ENCODE measurements around the gene KCNB1. TPM values are rescaled to one million over a fixed set of nuclear protein-coding genes. Genes with fewer than 3 reads are reported as not detected.

The KCNB1 gene
- total and polyA plus RNA-seq, 4 donors, result under 0.01 to 3.4 (median 1.4) TPM

GRCh38 chr20:49448917-49449316, 33.6 kb downstream of the KCNB1 start:
- H3K4me3 ChIP-seq (ENCODE audit: low read depth in 1 of 3, low read length in 3 of 3), result no peak overlapping the region
- DNase-seq (ENCODE audit: low spot score), result no peak
- WGBS, result 82% methylated on average over 6 of the region's 6 CpGs

GRCh38 chr20:49447946-49448809, 34.3 kb downstream of the KCNB1 start:
- no peak for DNase-seq (ENCODE audit: low spot score)
- no peak for TF ChIP-seq YY1 (IDR thresholded peaks at IDR 0.05)
- TF ChIP-seq FOXA1 (IDR thresholded peaks at IDR 0.05), result no peak
- TF ChIP-seq RAD21 (IDR thresholded peaks at IDR 0.05), result no peak
- TF ChIP-seq RXRA (IDR thresholded peaks at IDR 0.05), result peak in 1 of 2 donors; percentile 23
- peak in 1 of 2 donors; percentile 11 for TF ChIP-seq HNF4A (conservative IDR thresholded peaks at IDR 0.05)
- no peak overlapping the region for H3K4me3 ChIP-seq (ENCODE audit: low read depth in 1 of 3, low read length in 3 of 3)
- no peak overlapping the region for H3K9ac ChIP-seq (ENCODE audit: low read depth in 1 of 2, low read length in 2 of 2)
- no peak overlapping the region for H3K27ac ChIP-seq (ENCODE audit: low read depth in 1 of 2, low read length in 2 of 2)
- peaks cover 4 to 22% (median 10%) of the 10 kb centered on the region in 4 donors for H3K4me1 ChIP-seq (ENCODE audit: control insufficient read depth in 4 of 4, insufficient read depth in 4 of 4, low read length in 3 of 4)
- H3K9me3 ChIP-seq (ENCODE audit: control insufficient read depth in 4 of 4, low read length in 3 of 4), result no peaks in the 10 kb centered on the region
- 50% methylated on average over 5 of the region's 5 CpGs for WGBS
- no peaks in the 10 kb centered on the region for H3K27me3 ChIP-seq (ENCODE audit: control insufficient read depth in 4 of 4, insufficient read depth in 4 of 4, low read length in 3 of 4)
- H3K36me3 ChIP-seq (ENCODE audit: control insufficient read depth in 4 of 4, insufficient read depth in 3 of 4, low read depth in 1 of 4, low read length in 3 of 4), result no peaks in the 10 kb centered on the region

More at GRCh38 chr20:49448917-49449316, 33.6 kb downstream of the KCNB1 start:
- Histone ChIP-seq H3K36me3 (ENCODE audit: control insufficient read depth in 4 of 4, insufficient read depth in 3 of 4, low read depth in 1 of 4, low read length in 3 of 4) (no peaks in the 10 kb centered on the region), H3K9me3 (ENCODE audit: control insufficient read depth in 4 of 4, low read length in 3 of 4) (no peaks in the 10 kb centered on the region), H3K9ac (ENCODE audit: low read depth in 1 of 2, low read length in 2 of 2) (no peak overlapping the region), H3K4me1 (ENCODE audit: control insufficient read depth in 4 of 4, insufficient read depth in 4 of 4, low read length in 3 of 4) (peaks cover 4 to 22% (median 10%) of the 10 kb centered on the region in 4 donors), H3K27ac (ENCODE audit: low read depth in 1 of 2, low read length in 2 of 2) (no peak overlapping the region), H3K27me3 (ENCODE audit: control insufficient read depth in 4 of 4, insufficient read depth in 4 of 4, low read length in 3 of 4) (no peaks in the 10 kb centered on the region)
- TF ChIP-seq GABPA (IDR thresholded peaks at IDR 0.05 in 1 of 2, conservative IDR thresholded peaks at IDR 0.05 in 1 of 2), result no peak
- no peak for TF ChIP-seq YY1 (IDR thresholded peaks at IDR 0.05)
- TF ChIP-seq FOXA1 (IDR thresholded peaks at IDR 0.05), result no peak
- no peak for TF ChIP-seq HNF4G (IDR thresholded peaks at IDR 0.05)
- no peak for TF ChIP-seq SP1 (IDR thresholded peaks at IDR 0.05)
- TF ChIP-seq RAD21 (IDR thresholded peaks at IDR 0.05), result no peak
- TF ChIP-seq RXRA (IDR thresholded peaks at IDR 0.05), result no peak
- TF ChIP-seq TAF1 (conservative IDR thresholded peaks at IDR 0.05), result no peak
- TF ChIP-seq ATF3 (IDR thresholded peaks at IDR 0.05), result no peak

GRCh38 chr20:49447364-49447763, 35.1 kb downstream of the KCNB1 start:
- no peak overlapping the region for H3K4me3 ChIP-seq (ENCODE audit: low read depth in 1 of 3, low read length in 3 of 3)
- H3K36me3 ChIP-seq (ENCODE audit: control insufficient read depth in 4 of 4, insufficient read depth in 3 of 4, low read depth in 1 of 4, low read length in 3 of 4), result no peaks in the 10 kb centered on the region
- no peak overlapping the region for H3K9ac ChIP-seq (ENCODE audit: low read depth in 1 of 2, low read length in 2 of 2)
- TF ChIP-seq SP1 (IDR thresholded peaks at IDR 0.05) (no peak), NR2F2 (IDR thresholded peaks at IDR 0.05) (no peak), RXRA (IDR thresholded peaks at IDR 0.05) (no peak), TAF1 (conservative IDR thresholded peaks at IDR 0.05) (no peak), ZBTB33 (IDR thresholded peaks at IDR 0.05) (no peak), FOXA2 (IDR thresholded peaks at IDR 0.05) (no peak), FOXA1 (IDR thresholded peaks at IDR 0.05) (no peak), EGR1 (IDR thresholded peaks at IDR 0.05; ENCODE audit: low read depth in 2 of 2) (no peak), RAD21 (IDR thresholded peaks at IDR 0.05) (no peak), JUND (IDR thresholded peaks at IDR 0.05) (no peak), HNF4G (IDR thresholded peaks at IDR 0.05) (no peak), ATF3 (IDR thresholded peaks at IDR 0.05) (no peak), YY1 (IDR thresholded peaks at IDR 0.05) (no peak), HNF4A (conservative IDR thresholded peaks at IDR 0.05) (no peak)
- no peaks in the 10 kb centered on the region for H3K9me3 ChIP-seq (ENCODE audit: control insufficient read depth in 4 of 4, low read length in 3 of 4)
- no peaks in the 10 kb centered on the region for H3K27me3 ChIP-seq (ENCODE audit: control insufficient read depth in 4 of 4, insufficient read depth in 4 of 4, low read length in 3 of 4)
- peaks cover 4 to 19% (median 8%) of the 10 kb centered on the region in 4 donors for H3K4me1 ChIP-seq (ENCODE audit: control insufficient read depth in 4 of 4, insufficient read depth in 4 of 4, low read length in 3 of 4)
- WGBS, result 68% methylated on average over 6 of the region's 6 CpGs
- H3K27ac ChIP-seq (ENCODE audit: low read depth in 1 of 2, low read length in 2 of 2), result no peak overlapping the region
- DNase-seq (ENCODE audit: low spot score), result no peak
